ENCODE measurements around the gene UNC5C.

Gene UNC5C

DNA sequence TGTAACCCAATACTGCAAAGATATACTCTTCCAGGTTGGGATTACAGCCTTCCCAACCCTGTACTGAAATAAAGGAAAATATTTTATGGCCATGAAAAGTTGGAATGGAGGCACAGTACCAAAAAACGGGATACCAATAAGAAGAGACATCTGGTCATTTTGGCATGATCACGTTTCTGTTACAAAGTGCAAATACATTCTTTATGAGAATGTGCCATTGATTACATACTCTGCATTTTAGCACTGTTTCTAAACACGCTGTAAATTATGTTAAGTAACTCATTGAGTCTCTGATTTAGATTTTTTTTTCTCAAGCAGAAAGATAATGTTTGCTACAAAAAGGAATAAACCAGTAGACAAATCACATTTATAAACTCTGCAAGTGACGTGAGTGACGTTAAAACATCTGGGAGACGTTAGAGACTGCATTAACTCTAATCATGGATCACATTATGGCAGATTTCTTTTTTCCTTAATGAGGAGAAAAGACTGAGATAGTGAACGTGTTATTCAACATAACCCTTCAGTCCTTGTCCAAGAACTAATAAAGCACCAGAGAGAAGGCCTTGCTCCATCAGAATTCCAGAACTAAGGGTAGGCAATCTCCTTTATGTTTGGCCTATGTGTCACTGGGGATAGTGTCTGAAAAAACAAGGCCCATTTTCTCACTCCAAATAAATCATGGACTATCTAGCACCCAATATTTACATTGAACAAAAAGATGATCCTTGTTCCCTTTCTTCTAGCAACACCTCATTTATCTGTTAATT lies 31.0 kb downstream of the UNC5C start:
- DNase-seq, result no peak

GRCh38 chr4:95516528-95517017 lies 32.2 kb downstream of the UNC5C start:
- no peak for DNase-seq

DNA sequence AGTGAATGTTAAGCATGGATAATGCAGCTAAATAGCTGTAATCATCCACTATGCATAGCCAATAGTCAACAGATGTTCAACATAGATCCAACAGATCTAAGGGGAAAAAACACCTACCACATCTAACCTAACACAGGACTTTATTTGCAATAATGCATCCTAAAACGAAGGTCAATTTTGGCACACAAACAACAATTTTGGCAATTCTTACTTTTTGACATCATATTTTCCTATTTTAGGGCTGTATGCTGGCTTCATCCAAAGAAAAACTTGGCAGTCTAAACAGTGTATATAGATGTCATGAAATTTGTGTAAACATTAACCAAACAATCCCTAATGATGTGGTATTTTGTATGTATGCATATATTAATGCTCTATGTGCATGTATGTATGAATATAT lies 33.2 kb downstream of the UNC5C start:
- DNase-seq, result no peak

DNA sequence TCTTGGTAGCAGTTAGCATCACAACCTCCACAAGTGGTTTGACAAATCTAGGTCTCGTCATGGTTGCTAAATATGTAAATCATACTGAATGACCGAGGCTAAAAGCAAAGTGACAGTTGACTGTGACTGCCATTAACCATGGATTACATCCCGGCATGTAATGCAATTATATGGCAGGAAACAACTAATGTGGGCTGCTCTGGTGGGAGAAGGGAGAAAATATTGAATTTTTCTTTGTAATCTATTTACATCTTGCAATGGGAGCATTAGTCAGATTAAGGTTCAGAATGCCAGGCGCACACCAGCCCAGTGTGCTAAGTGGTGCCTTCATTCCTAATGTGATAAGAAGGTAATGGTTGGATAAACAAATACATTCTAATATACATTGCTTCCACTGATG lies 35.8 kb downstream of the UNC5C start:
- DNase-seq, result no peak

- DNase-seq, result no peak
Measured at GRCh38 chr4:95511477-95511876, 37.3 kb downstream of the UNC5C start.

GRCh38 chr4:95510877-95511276 lies 37.9 kb downstream of the UNC5C start:
- no peak for DNase-seq

GRCh38 chr4:95510145-95510544 lies 38.6 kb downstream of the UNC5C start:
- DNase-seq, result no peak

GRCh38 chr4:95508421-95508820 lies 40.4 kb downstream of the UNC5C start:
- DNase-seq, result no peak

DNA sequence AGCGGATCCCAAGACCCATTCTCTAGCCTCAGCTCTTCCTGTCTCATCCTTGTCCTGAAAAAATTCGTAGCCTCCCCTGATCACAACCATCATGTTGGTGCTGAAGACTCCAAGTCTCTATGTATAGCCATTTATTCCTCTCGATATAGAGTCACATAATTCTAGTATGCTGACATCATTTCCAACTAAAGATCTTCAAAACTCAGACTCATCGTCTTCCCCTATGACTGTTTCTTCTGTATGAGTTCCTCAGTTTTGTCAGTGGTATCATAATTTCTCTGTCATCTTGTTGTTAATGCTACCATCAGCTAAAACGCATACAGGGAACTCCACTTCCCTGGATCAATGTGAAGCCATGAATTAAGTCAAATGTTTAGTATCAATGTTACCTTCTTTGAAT lies 41.2 kb downstream of the UNC5C start:
- no peak for DNase-seq

- DNase-seq, result no peak
Measured at GRCh38 chr4:95507147-95507546, 41.6 kb downstream of the UNC5C start.

DNA sequence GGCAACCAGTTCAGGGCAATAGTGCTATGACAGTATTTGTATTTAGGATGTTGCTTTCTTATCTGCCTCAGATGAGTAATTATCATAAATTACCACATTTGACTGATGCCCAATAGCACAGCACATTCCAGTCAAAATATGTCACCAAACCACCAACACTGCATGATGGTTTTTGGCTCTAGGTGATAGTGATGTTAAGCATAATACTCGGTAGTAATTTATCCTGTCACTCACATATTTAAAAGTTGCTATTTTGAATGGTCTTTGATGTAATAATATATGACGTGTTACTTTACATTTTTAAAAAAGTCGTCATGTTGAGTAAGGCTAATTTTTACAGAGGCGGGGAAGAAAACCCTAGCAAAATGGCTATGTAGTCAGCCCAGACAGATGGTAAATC lies 42.5 kb downstream of the UNC5C start:
- DNase-seq, result no peak

- no peak for DNase-seq
Measured at GRCh38 chr4:95505799-95506198, 43.0 kb downstream of the UNC5C start.

DNA sequence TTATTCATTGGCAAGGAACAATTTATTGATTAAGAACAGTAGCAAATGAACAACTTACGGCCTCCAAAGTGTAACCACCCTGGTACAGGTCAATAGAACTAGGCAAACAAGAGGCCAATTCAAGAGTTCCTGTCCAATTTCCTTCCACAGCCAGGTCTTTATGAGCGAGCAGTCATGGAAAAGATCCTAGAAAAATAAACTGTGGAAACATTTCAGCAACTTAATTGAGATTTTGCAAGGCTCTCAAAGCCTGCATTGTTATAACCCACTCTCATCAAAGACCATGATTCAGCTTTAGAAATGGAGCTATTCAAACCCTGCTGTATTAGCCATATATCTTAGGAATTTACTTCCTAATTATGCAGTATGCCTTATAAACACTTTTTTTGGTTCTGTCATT lies 43.6 kb downstream of the UNC5C start:
- no peak for DNase-seq

- no peak for DNase-seq
Measured at GRCh38 chr4:95504501-95504900, 44.3 kb downstream of the UNC5C start.

- DNase-seq, result no peak
Measured at GRCh38 chr4:95500361-95500760, 48.4 kb downstream of the UNC5C start.

GRCh38 chr4:95499291-95499696 lies 49.5 kb downstream of the UNC5C start:
- no peak for DNase-seq

DNA sequence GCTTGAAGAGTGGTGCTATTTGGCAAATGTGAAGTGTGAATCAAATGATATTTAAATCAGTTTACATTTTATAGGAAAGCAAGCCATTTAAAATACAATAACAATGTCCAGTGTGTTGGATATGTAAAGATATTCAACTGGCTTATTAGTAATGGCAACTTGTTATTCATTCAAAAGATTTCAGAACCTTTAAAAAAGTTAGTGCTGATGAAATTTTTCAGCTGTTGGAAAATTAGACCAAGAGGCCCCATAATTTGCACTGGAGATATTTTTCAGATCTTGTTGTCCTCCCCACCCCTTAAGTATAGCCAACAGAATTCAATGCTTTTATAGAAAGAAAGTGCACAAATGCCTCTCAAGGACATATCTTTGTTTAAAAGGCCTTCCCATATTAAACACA lies 54.6 kb downstream of the UNC5C start:
- DNase-seq, result no peak

GRCh38 chr4:95478679-95479078 lies 70.1 kb downstream of the UNC5C start:
- no peak for DNase-seq

DNA sequence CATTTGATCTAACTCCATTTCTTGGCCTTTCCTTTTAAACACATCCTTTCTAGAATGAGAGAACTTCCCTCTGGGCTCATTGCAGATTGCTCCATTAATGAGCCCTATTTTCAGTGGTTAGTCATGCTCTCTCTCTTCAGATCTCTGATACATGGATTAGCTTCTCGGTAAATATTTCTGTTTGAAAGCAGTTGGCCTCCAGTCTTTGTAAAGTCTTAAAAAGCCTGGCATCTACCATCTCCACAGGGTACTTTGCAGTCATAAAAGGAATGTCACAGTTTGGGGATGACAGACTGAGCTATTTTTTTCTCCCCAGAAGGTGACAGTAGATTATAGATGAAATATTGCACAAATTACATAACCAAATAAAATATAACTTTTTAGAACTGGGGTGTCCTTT lies 72.7 kb downstream of the UNC5C start:
- DNase-seq, result no peak

DNA sequence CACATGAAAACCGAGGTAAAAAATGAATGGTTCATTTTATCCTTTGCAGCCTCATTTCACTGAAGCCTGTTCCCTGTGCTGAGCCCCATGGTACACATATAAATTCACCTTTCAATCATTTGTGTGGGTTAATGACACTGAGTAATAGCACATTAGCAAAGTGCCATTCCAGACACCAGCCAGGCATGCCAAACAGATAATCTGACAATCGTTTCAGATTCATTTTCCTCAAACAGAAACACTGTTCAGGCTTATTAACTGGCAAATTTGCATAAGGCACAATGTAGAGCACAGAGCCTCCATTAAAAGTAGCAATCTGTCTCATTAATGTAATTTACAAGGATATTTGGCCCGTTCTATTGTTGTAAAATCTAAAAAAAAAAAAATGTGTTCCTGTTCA lies 76.2 kb downstream of the UNC5C start:
- DNase-seq, result no peak

DNA sequence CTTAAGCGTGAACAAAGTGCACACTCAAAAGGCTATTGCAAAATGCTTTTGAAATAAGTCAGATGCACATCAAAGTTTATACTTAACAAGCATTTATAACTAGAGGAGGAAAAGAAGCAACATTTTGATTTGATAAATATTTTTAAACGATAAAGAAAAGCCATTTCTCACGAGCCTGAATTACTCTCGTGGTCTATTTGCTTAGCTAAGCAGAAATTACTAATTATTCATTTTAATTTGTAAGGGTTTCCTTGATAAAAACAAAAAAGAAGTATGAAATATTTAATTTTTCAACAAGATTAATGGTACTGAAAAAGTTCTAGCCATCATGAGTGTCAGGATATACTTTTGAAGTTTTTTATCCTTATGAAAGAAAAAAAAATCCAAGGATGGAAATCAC lies 78.2 kb downstream of the UNC5C start:
- no peak for DNase-seq

DNA sequence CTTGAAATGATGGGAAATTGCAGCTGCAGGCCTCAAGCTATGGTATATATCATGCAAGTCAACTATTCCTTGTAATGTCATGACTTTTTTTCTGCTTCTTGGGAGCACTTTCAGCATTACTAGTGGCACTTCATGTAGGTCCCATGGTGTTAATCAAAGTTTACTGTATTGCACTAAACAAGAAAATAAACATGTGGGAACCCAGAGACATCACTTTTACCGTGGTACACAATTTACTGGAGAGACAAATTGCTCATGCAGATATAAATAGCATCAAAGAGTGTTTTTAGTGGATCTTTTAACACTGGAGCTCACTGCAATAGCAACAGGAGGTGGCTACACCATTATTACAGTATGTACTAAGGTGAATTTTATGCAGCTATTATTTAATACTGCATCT lies 79.2 kb downstream of the UNC5C start:
- DNase-seq, result no peak

DNA sequence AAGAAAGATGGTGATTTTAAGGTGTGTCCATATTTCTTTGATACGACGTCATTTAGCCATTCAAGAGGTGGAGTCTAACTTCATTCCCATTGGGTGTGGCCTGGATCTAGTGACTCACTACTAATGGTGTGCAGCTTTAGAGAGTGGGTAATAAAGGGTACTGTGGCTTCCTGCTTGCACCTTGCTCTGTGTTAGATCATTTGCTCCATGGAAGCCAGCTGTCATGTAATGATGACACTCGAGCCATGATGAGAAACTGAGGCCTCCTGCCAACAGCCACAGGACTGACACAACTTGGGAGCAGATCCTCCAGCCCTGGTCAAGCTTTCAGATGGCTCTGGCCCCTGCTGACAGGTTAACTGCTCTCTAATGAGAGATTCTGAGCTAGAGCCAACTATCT lies 82.0 kb downstream of the UNC5C start:
- DNase-seq, result no peak

GRCh38 chr4:95465010-95465409 lies 83.8 kb downstream of the UNC5C start:
- no peak for DNase-seq

DNA sequence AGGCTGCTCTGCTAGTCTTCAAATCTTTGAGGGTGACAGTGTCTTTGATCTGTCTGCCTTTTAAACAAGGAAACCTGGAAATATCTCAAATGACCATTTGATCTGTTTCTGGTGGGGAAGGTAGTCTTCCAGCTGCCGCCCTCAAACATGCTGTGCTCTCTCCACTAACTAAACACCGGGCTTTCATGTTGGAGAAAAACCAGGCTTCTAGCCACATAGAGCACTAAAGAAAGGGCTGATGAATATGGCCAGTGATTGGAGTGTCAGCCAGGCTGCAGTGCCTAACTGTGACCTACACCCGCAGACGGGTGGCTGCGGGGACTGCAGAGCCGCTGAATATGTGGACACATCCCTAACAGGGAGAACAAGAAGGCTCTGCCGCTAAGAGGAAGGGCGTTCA lies 85.9 kb downstream of the UNC5C start:
- DNase-seq, result no peak

Data from DMS79 treated with DMSO at 0.1 percent for 48 hours (cell line).